Measurements from ENCODE around the gene AP1G1.

The AP1G1 gene

DNA sequence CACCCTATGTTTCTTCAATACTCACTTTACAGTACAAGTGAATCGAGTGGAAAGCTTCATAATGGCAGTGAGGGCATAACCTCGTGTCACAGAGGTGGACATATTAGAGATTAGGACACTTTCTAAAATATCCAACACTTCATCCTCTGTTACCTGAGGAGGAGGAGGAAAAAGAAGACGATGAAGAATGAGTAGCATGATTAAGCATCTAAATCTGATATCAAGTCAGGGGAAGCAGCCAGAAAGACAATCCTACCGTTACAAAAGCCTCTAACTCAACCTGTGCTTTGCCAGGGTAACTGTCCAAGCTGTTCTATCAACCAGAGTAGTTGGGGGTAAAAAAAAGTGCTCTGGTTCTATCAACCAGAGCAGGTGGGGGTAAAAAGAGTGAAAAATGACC, 60.4 kb downstream of the AP1G1 start:
- DNase-seq, result no peak

DNA sequence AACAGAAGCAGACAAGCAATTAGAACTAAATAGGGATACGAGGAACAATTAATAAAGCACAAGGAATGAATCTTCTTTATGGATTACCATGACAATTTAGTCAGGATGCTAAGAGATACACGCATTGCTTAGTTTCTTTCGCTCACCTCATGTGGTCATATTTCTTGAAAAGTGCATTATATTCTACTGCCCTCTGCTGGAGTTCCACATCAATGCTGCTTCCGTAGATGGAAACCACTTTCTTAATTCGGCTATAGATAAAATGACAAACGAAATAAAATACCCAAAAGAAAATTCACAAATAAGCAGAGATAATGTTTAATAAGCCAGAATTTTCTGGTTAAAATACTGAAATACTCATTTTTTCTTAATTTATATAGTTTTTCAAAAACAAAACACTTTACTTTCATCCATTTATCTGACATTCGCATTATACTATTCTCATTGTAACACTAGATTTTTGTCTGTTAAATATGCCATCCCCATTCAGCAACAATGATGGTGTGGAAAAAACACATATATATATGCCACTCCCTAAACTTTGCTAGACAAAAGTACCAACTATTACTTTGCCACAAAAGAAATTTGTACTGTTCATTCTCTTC, 62.1 kb downstream of the AP1G1 start:
- no peak for DNase-seq

DNA sequence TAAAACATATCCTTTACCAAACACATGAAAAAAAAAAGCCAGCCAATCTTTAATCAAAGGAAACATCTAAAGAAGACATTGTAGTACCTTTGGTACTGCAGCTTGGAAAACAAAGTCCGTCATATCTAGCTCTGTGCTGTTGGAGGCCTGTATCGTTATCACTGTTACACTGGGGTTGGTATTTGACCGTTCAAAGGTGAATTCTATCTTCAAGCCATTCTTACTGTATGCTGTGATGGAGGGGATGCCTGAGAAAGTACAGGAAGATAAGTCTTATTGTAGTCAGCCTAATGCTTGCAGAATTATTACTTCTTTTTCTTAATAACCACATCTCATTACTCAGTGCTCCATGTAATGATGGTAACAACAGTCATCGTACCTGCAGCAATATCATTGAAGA, 69.8 kb downstream of the AP1G1 start:
- DNase-seq, result no peak

DNA sequence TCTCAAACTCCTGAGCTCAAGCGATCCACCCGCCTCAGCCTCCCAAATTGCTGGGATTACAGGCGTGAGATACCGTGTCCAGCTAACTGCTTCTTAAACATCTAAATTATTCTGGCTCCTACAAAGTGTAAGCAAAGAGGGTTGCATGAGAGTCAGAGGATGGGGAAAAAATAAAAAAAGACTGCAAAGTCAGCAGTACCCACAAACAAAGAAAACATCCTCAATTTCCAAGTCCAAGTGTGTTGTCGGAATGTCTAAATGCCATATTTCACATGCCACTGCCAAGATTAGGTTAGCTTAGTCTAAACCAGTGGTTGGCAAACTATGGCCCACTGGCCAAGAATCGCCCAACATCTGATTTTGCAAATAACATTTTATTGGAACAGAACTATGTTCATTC, 71.1 kb downstream of the AP1G1 start:
- no peak for DNase-seq

DNA sequence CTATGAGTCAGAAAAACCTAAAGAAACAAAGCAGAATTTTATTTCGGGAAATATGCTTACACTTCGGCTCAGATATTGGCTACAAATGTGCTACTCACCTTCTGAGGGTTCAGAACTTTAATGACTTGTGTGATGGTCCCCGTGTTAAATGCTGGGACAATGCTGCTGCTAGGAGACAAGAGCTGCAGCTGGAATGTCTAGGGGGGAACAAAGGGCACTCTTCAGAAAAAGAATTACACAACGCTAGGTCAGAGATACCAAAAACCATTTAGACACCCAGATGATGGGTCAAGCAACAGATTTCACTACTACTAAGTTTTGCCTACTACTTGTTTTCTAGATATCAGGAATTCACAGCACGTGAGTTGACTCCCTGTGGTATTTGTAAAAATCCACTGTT, 74.1 kb downstream of the AP1G1 start:
- no peak for DNase-seq

DNA sequence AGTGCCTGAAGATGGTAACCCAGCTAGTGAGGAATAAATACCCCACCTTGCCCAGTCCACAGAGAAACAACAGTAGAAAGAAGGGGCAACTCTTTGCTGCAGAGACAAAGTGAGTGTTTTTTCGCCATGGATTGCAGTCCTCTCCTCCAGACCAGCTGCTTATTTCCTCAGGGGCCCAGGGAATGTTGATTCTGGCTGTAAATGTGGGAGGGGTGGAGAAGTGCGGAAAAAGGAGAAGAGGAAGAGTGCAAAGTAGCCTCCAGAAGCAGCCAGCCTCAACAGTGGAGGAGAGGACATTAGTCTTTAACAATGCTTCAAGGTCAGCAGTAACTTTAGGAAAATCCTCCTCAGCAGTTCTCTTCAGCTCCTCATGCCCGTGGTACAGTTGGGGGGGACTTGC, 76.0 kb downstream of the AP1G1 start:
- DNase-seq, result no peak

DNA sequence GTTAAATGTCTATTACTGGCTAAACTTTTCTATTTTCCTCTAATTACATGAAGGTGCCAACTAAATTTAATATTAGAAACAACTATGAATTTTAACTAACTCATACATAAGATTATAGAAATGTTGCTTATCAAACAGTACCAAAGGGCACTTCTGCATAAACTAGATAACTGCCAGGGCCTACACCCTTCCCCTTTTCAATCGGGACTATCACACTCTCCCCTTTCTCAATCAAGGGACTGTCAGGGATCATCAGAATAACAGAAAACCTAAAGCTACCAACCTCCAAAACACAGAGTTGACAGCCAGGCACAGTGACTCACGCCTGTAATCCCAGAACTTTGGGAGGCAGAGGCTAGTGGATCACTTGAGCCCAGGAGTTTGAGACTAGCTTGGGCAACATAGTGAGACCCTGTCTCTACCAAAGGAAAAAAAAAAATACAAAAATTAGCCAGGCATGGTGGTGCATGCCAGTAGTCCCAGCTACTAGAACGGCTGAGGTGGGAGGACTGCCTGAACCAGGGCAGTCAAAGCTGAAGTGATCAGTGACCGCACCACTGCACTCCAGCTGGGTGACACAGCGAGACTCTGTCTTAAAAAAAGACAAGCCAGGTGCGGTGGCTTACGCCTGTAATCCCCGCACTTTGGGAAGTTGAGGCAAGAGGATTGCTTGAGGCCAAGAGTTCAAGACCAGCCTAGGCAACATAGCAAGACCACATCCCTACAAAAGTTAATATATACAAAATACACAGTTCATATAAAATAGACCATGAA, 80.9 kb downstream of the AP1G1 start:
- DNase-seq, result no peak

DNA sequence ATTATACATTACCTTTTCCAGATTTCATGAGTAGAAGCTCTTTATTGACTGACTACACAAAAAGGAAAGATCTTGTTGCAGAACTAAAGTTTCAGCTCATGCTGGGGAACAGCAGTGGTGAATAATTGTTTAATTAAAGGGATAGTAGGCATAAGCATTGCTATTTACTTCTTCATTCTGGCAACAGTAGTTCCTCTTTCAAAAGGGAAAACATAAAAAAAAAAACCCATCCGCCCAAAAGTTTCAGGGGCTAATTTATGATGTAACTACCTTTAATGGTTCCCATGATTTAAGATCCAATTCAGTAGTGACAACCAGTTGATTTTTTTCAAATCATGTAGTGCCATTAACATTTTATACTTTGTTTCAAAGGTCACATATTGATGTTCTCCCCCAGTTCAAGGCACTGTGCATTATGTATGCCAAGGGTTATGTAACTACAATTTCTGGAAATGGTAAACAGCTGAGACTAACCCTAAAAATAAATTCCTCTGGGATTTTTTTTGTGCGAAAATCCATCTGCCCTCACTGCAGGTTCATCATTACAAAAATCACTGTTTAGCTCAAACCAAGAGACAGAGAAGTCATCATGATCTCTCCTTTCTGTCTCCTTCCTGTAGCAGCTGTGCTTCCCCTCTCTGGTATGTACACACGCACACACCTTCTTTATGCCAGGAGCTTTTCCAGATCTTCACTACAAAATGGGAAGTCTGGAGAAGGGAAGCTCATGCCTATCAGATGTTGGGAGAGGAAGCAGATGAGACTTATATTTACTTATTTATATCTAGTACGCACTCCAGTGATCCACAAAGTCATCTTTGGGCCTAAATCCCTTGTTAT, 81.9 kb downstream of the AP1G1 start:
- DNase-seq, result no peak

DNA sequence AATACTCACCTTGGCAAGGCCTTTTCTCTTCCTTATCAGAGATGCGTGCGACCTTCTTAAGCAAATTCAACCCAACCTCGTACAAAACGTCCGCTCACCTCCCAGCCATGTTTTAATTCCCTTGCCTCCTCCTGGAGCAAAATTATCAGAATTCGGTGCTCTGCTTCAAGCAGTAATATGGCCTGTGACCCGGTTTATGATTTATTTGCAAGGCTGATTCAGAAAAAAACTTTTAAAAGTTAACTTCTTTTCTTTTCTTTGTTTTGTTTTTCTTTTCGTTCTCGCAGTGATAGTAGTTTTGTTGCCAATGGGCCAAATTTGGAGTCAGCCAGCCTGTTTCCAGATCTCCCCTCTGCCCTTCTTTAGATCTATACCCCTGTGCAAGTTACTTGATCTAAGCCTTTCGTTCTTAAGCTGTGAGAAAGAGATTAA, 84.3 kb downstream of the AP1G1 start, which contains the start of gene PHLPP2:
TSS of gene PHLPP2 (minus strand) at position 382 of the 432 bp plus-strand sequence. CDS start 9,906 bp downstream, outside the sequence.
- DNase-seq, result no peak

DNA sequence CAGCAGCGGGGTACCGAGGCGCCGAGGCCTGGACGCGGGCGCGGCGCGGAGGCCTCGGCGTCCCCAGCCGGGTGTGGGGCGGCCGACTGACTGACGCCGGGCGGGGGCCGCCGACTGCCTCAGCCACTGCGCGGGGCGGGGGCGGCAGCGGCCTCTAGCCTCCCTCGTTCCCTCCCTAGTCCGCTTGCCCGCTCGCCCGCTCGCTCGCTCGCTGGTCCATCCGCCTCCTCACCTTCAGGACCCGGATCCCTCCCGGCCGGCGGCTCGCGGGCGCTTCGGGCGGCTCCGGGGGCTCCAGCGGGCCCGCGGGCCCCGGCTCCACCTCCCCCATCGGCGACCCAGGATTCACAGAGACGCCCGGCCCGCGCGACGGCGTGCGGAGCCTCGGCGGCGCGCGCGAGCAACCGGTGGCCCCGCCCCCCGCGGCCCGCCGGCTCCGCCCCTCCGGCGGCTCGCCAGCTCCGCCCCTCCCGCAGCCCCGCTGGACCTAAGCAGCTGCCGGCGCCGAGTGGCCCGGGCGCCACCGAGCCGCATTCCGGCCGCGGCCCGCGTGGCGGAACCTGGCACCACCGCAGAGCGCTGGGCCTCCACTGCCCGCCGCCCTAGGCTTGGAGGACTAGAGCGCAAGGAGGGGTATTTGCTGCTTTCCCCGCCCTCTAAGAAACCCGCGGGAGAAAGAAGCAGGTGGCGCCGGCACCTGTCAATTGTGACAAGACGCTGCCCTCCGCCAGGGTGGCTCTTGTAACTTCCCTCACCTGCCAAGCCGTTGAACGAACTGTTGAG, 84.9 kb downstream of the AP1G1 start:
- peak; percentile 54 for DNase-seq

DNA sequence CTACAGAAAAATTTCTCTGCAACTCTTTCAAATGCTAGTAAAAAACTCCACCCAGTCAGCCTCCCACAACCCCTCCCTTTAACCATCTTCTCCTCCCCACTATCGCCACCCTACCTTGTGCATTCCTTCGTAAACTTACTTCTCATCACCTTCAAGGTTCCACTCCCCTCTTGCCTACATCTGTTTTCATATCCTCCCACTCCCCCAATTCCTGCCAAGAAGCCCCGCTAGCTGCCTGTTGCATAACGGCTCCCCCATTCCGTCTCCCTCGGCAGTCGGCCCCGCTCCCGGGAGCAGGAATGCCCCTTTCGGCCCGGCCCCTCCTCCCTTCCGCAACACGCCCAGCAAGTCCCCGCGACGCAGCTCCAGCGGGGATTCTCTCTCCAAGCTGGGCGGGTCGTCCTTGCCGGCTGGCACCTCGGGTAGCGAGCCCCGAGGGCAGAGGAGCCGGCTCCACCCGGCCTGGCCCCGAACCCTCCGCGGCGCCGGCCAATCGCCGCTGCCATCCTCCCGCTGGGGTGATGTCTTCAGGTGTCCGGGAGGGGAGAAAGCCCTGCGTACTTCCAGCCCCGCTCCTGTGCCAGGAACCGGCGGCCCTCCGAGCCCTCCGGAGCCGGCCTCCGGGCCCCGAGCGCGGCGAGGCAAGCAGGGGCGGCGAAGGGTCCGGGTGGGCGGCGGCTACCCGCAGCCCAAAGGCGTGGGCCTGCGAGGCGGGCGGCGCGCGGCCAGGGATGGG, 85.7 kb downstream of the AP1G1 start:
- DNase-seq, result peak; percentile 31

DNA sequence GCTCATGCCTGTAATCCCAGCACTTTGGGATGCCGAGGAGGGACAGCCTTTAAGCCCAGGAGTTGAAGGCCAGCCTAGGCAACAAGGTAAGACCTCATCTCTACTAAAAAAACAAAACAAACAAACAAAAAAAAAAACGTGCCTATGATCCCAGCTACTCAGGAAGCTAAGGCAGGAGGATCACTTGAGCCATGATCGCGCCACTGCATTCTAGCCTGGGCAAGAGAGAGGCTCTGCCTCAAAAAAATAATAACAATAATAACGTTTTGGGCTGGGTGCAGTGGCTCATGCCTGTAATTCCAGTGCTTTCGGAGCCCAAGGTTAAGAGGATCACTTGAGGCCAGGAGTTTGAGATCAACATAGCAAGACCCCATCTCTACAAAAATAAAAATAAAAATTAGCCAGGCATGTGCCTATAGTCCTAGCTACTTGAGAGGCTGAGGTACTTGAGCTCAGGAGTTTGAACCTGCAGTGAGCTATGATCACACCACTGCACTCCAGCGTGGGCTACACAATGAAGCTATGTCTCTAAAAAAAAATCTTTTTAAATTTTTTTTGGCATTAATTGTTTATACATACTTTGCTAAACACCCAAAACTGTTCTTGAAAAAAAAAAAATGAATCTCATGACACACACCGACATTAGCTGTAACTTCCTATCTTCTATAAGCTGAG, 87.4 kb downstream of the AP1G1 start:
- DNase-seq, result no peak

DNA sequence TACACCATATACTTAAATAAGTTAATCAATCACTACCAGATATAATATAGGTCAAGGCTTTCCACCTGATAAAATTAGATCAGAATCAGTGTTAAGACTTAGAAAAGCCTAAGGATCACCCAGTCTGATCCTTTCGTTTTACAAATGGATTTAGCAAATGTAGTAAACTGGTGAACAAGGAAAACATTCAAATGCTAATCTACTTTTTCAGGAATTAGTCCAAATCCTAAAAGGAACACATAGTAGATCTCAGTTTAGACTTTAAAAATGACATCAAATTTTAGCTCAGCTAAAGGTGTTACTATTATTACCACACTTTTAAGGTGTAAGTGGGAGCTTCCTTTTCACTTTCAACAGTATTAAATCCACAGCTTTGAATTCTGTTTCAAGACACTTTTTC, 96.1 kb downstream of the AP1G1 start:
- DNase-seq, result no peak

DNA sequence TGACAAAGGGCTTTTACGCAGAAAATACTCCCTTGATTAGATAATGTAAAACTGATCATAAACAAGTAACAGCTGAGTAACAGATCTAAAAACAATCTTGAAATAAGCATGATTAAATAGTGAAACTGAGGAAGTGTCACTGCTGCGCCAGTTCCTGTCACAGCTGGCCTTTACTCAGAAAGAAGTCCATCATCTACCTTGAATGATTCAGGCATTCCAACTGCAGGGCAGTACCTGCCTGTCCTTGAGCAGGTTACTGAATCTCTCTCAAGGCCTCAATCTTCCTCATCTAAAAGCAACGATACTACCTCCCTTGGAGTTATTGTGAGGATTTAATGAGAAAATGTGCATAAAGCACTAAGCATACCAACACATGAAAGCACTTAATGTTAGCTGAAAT, 96.8 kb downstream of the AP1G1 start:
- no peak for DNase-seq

DNA sequence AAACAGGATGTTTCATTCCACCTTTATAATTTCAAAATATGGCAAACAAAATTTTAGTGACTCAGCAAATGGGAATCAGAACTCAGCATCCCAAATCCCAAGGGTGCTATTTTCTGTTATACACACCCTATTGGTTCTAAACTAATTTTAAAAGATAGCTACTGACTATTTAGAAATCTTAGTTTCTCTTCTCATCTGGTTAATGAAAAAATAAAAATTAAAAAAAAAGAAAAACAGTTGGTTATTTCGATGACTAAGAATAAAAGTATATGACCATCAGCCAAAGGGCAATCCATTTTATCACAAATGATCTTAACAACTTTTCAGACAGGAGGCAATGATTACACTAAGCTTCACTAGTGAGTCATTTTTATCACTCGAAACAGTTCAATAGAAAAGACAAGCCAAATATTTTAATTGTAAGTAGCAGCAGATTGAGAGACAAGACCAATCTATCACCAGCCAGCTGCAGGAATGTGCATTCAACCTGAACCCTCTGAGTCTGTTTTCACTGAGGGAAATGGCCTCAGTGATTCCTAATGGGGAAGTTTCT, 99.3 kb downstream of the AP1G1 start:
- DNase-seq, result no peak

DNA sequence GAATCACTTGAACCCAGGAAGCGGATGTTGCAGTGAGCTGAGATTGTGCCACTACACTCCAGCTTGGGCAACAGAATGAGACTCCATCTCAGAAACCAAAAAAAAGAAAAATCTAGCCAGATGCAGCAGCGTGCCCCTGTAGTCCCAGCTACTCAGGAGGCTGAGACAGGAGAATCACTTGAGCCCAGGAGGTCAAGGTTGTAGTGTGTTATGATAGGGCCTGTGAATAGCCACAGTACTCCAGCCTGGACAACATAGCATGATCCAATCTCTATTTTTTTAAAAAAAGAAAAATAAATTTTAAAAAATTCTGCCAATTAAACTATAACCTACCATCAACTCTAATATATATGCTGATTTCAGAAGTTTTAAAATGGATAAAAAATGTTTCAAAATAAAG, 99.9 kb downstream of the AP1G1 start:
- DNase-seq, result no peak

DNA sequence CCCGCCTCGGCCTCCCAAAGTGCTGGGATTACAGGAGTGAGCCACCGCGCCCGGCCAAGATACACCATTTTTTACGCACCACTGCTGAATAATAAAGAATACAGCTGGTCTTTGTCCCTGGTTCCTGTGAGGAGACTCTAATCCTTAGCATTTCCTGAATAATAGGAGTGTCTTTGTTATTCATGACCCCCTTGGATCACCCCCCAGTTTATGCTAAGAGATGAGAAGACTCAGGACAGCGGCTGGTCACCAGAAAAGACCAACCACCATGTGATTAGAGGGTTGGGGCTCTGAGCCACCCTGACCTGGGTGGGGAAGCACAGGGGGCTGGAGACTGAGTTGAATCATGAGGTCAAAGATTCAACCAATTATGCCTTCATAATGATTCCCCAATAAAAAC, 101.4 kb downstream of the AP1G1 start:
- DNase-seq, result no peak

DNA sequence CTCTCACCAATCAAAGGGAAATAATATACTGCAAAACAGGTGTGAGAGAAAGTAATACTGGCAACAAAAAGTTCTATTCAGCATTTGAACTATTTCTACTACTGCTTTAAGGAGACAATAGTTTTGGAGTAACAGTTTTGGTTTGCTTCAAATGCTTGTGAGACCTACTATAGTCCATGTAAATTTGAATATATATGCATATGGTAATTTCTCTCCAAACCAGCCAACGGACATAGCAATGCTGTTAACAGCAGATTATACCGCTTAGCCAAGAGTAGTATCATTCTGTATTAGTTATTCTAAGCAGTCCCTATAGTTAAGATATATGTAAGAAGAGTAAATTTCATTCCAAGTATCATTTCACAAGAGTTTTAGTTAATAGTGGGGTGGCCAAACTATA, 102.6 kb downstream of the AP1G1 start:
- no peak for DNase-seq

DNA sequence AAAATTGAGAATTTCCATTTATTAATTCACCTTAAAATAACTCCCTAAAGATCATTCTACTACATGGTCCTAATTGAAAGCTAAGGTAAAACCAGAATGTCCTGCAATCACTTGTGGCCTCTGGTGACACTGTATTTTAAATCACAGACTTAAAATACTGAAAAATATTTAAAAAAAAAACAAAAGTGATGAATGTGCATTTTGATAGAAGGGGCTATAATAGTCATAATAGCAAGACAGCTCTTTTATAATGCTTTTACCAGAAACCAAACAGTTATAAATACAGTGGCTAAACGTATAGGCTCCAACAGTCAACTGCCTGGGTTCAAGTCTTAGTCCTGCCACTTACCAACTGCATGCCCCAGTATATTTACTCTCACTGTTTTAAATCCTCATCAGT, 105.3 kb downstream of the AP1G1 start:
- DNase-seq, result no peak

DNA sequence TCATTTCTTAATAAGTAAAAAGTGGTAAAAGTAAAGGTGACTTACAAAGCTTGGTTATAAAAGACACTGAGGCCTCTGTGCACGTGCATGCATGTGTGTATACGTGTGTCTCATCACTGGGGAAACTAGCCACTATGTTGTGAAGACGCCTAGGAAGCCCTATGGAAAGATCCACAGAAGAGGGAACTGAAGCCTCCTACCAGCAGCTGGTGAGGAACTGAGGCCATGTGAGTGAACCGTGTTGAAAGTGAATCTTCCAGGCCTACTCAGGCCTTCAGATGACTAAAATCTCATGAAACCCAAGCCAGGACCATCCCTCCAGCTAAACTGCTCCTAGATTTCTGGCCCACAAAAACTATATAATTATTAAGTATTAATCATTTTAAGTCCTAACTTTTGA, 107.8 kb downstream of the AP1G1 start:
- no peak for DNase-seq

DNA sequence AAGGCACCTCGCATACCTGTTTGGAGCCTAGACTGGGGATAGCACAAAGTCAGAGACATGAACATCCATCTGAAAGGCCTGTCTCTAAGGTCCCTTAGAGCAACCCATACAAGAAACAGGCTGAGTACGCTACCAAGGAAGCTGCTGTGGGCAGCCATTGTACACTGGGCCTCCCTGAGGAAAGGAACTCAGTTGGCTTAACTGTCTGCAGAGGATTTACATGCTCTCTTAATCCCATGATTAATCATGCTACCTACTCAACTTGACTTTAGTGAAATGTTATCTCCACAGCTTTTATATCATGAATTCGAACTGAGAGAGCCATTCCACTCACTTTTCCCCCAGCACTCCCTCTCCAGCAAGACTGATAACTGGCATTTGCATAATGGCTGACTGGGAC, 110.1 kb downstream of the AP1G1 start:
- DNase-seq, result no peak
